Panc1 (cell line): ENCODE results near the gene MGAT4A. TPM values are rescaled to one million over a fixed set of nuclear protein-coding genes. Genes with fewer than 3 reads are reported as not detected.

Experiments used
- ATAC-seq: fragments of 200-7000 bp; cut with Tn5 transposase; 2 replicates; pipeline ENCODE4 v1.9.1; 2020; ENCODE audit warnings: mild to moderate bottlenecking, moderate library complexity
- BruUV-seq: library from RNA; stranded (reverse); fragments of 400-500 nt; replicated peaks from 2 replicates; lab custom pipeline; 2021; lab: Mats Ljungman, UMichigan
- CTCF ChIA-PET: fragments of 300-600 bp; sonication (Branson Sonifier 250); formaldehyde crosslinking; loops from one replicate; lab custom pipeline; 2022; ENCODE audit warnings: antibody characterized with exemption; lab: Charles Lee
- POLR2A ChIA-PET: fragments of 300-600 bp; sonication (Branson Sonifier 250); formaldehyde crosslinking; loops from one replicate; lab custom pipeline; 2022; ENCODE audit warnings: antibody characterized with exemption; lab: Charles Lee
- DNase-seq: peaks from one replicate; pipeline ENCODE4 v3.0.0-alpha.2; 2010; ENCODE audit warnings: low read depth, low spot score
- H3K27ac ChIP-seq: 2 replicates; pipeline ENCODE4 v1.5.1; 2011; ENCODE audit warnings: mild to moderate bottlenecking, low read length, inconsistent platforms
- H3K27me3 ChIP-seq: fragments of 200-500 bp; sonication (Bioruptor generic); 2 replicates; pipeline ENCODE4 v1.6.0; 2014; ENCODE audit warnings: low read length, inconsistent platforms; ENCODE audit not compliant: control insufficient read depth, insufficient read depth
- H3K36me3 ChIP-seq: fragments of 200-500 bp; sonication (Bioruptor generic); 2 replicates; pipeline ENCODE4 v1.5.1; 2014; ENCODE audit warnings: inconsistent platforms, mild to moderate bottlenecking, low read length, moderate library complexity; ENCODE audit not compliant: control insufficient read depth, insufficient read depth
- H3K4me1 ChIP-seq: 2 replicates; pipeline ENCODE4 v1.5.1; 2011; ENCODE audit warnings: inconsistent platforms, mild to moderate bottlenecking, low read length, moderate library complexity; ENCODE audit not compliant: control insufficient read depth, insufficient read depth
- H3K4me3 ChIP-seq, 2 experiments: 2 replicates each; pipeline ENCODE4 v1.5.1; 2011 to 2012; ENCODE audit warnings: low read depth in 2 of 2, low read length in 2 of 2, mild to moderate bottlenecking in 2 of 2, inconsistent platforms in 1 of 2, moderate library complexity in 1 of 2
- H3K9me3 ChIP-seq: fragments of 200-500 bp; sonication (Bioruptor generic); 2 replicates; pipeline ENCODE4 v1.5.1; 2014; ENCODE audit warnings: low read depth, mild to moderate bottlenecking, inconsistent platforms, low read length, moderate library complexity; ENCODE audit not compliant: control insufficient read depth, insufficient read depth
- CTCF ChIP-seq: fragments of 450-650 bp; IDR thresholded peaks from 2 replicates; pipeline ENCODE4 v1.5.1; 2017; ENCODE audit warnings: mild to moderate bottlenecking
- POLR2AphosphoS5 ChIP-seq: IDR thresholded peaks from 2 replicates; pipeline ENCODE4 v1.6.1; 2012; ENCODE audit warnings: mild to moderate bottlenecking, low read depth, low read length, moderate library complexity
- REST ChIP-seq, 2 experiments: IDR thresholded peaks; 2 replicates each; pipeline ENCODE4 v1.6.1; 2011 to 2012; ENCODE audit warnings: low read depth in 2 of 2, control low read depth in 1 of 2, low read length in 1 of 2, mild to moderate bottlenecking in 1 of 2, moderate library complexity in 1 of 2; ENCODE audit not compliant: insufficient read depth in 1 of 2
- SIN3A ChIP-seq: IDR thresholded peaks from 2 replicates; pipeline ENCODE4 v1.6.1; 2012; ENCODE audit warnings: low read depth, mild to moderate bottlenecking, low read length, moderate library complexity, borderline replicate concordance; ENCODE audit not compliant: insufficient read depth
- TCF7L2 ChIP-seq: IDR thresholded peaks from 2 replicates; pipeline ENCODE4 v1.6.1; 2011; ENCODE audit warnings: mild to moderate bottlenecking, low read depth, low read length, inconsistent platforms
- in situ Hi-C: cut with HindIII; loops from 2 replicates; pipeline ENCODE4 v1.10.0; 2016; ENCODE audit warnings: low sequenced_read_pairs, low pct_unique_long_range_greater_than_20kb
- intact Hi-C: fragments of 100-400 bp; cut with micrococcal nuclease; formaldehyde crosslinking; loops from one replicate; pipeline ENCODE4 v1.10.0; 2022; ENCODE audit not compliant: unreplicated experiment
- total RNA-seq: library from RNA; stranded (reverse); gene quantifications from one replicate; pipeline ENCODE4 v1.2.1, GENCODE V29; 2021; ENCODE audit not compliant: unreplicated experiment

MGAT4A gene
- total RNA-seq, 1 experiment from 2014 or later: 4.4 TPM

DNA sequence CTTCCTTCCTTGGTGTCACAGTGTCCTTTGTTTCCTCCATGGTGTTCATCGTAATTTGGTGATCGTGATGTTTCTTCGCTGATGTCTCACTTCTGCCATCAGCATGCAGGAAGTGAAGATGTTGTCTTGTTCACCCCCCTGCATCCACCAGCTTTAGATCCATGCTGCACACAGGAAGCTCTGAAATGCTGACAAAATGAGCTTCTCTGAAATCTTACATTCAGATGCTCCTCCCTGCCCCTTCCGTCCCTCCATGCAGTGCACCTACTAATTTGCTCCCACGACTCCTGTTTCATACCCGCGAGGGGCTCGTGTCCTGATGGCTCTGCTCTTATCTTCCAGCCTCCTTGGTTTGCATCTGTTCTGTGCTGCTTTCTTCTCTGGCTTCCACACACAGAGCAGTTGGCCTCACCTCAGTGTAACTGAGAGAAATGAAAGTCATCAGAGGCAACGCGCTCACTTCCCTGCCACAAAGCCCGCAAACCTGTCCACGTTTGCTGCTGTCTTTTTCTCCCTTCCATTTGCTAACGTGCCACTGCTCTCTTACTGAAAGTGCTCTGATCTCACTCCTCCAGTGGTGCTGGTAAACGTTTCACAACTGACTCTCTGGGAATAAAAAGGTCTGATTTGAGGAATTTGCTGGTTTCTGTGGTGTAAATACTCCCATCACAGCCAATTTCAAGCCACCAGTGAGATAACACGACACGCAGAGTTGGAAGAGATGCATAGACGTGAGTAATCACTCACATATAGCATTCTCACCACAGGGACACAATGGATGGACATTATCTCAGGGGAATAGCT is 41.0 kb upstream of the MGAT4A start:
- Histone ChIP-seq H3K4me1 (no peaks in the 10 kb centered on the region; the same call in 1 of the 2 replicates), H3K36me3 (no peaks in the 10 kb centered on the region), H3K9me3 (no peaks in the 10 kb centered on the region), H3K4me3 (no peak overlapping the region), H3K27ac (no peak overlapping the region), H3K27me3 (no peaks in the 10 kb centered on the region)
- in situ Hi-C loops (no loop called here), intact Hi-C loops (no loop called here)
- DNase-seq: no peak
- ChIA-PET POLR2A (no interaction called here), CTCF (no interaction called here)
- TF ChIP-seq TCF7L2: no peak
- TF ChIP-seq POLR2AphosphoS5: no peak
- BruUV-seq: no TSS peak
- no peak for ATAC-seq

GRCh38 chr2:98771264-98771663 is 40.3 kb upstream of the MGAT4A start:
- POLR2A ChIA-PET: no interaction called here

More at GRCh38 chr2:98771264-98771663, 40.3 kb upstream of the MGAT4A start:
- Histone ChIP-seq H3K36me3 (no peaks in the 10 kb centered on the region), H3K4me1 (no peaks in the 10 kb centered on the region; the same call in 1 of the 2 replicates), H3K4me3 (no peak overlapping the region), H3K9me3 (no peaks in the 10 kb centered on the region), H3K27ac (no peak overlapping the region), H3K27me3 (no peaks in the 10 kb centered on the region)
- intact Hi-C loops (no loop called here), in situ Hi-C loops (no loop called here)
- BruUV-seq: no TSS peak
- TF ChIP-seq REST (IDR thresholded peaks at IDR 0.05; ENCODE audit: insufficient read depth in 1 of 2, low read depth in 2 of 2, low read length in 1 of 2) (no peak), SIN3A (no peak), TCF7L2 (no peak), POLR2AphosphoS5 (no peak), CTCF (no peak)
- CTCF ChIA-PET: no interaction called here
- ATAC-seq (no peak), DNase-seq (no peak)
